GM21528 (cell line): ENCODE data around the gene FAM181A.

ENCODE experiments used
- ATAC-seq: cut with Tn5 transposase; IDR thresholded peaks from one replicate; pipeline ENCODE4 v1.9.1; 2021; ENCODE audit warnings: mild to moderate bottlenecking, moderate library complexity; ENCODE audit not compliant: unreplicated experiment, low FRiP score

FAM181A gene

GRCh38 chr14:93903342-93904184 is 23.6 kb upstream of the FAM181A start:
- no peak for ATAC-seq

GRCh38 chr14:93905623-93906022 is 21.5 kb upstream of the FAM181A start:
- no peak for ATAC-seq

GRCh38 chr14:93906341-93907329 is 20.5 kb upstream of the FAM181A start:
- no peak for ATAC-seq

DNA sequence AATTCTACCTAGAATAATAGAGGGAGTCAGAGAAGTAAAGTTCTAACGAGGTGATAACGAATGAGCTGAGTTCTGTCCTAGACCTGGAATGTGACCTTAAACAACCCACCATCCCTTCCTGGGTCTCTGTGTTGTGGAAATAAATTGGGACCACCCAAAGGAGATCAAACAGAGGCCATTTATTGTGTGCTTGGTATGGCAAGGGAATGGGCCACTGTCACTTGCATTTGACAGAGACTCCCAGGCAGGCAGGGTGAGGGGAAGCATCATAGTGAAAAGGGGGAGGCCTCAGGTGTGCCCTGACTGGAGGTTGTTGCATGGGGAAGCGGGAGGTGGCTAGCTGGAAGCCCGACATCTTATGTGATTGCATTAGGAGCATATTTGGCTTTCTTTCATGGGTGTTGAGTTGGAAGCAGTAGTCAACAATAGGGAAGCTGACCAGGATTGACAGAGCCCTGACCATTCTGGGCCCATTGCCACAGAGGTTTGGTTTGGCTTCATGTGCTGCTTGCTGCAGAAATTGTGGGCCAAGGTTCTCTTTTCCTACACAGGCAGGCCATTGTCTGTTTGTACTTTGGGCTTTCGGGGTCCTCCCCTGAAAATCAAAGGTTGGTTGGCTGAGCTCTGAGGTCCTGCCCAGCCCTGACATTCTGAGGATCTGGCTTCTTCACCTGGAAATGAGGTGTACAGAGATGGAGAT is 17.6 kb upstream of the FAM181A start:
- ATAC-seq, result no peak

DNA sequence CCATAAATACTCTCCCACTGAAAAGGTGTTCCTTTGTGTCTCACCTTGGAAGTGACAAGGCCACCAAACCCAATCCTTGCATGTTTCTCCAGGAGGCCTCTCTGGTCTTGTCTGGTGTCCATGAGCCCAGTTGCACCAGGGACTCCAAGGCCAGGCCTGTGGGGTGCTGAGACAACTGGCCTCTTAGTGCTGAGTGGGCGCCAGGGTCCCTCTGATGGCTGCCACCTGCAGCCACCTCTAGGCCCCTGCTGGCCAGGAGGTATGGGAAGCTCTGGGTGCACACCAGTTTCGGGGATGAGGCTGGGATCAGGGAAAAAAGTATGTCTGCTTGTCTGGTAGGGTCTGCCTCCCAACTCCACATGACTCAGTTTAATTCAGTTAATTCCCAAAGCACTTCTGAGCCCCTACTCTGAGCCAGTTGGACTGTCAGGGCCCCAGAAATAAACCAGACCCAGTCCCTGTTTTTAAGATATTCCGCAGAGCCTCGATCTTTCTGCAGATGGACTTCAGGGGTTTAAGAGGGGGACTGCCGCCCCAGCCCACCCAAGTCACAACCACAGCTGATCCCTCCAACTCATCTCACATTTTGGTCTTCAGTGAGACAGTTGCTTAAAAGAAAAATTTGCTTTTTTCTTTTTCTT is 15.0 kb upstream of the FAM181A start:
- no peak for ATAC-seq

GRCh38 chr14:93912782-93913181 is 14.4 kb upstream of the FAM181A start:
- no peak for ATAC-seq

DNA sequence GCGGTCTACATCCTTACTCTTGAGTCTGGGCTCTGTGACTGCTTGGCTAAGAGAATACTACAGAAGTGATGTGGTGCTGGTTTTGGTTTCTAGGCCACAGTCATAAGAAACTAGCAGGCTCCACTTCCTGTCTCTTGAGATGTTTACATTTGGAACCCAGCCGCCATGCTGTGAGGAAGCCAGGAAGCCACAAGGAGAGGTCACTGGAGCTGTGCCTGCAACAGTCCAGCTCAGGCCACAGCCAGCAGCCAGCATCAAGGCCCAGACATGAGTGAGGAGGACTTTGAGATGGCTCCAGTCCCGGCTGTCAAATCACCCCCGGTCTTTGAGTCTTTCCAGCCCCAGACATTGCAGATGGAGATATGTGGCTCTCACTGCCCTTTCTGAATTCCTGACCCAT is 12.9 kb upstream of the FAM181A start:
- no peak for ATAC-seq

DNA sequence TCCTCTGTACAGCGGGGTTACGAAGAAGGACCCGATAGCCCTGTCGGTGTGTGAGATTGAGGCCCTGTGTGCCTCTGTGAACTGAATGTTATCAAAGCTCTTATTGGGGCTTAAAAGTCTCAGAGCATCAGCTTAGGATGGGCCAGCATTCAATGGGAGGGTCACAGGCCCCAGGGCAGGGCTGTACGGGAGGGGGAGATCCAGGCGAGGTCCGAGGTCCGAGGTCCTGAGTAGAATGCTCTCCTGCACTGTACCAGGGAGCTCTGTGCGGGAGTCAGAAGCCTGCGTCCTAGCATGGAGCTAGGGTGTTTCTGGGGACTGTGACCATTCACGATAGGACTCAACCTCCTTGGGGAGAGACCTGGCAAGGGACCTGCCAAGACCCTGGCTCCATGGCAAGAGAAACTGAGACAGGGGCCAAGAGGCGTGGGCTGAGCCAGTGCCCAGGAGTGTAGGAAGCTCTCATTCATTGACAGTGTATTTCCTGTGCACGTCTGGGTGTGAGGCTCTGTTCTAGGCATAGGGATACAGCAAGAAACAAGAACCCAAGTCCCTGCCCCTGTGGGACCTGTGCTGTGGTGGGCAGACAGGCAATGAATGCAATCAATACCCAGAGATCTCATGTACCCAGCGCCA is 12.0 kb upstream of the FAM181A start:
- no peak for ATAC-seq

DNA sequence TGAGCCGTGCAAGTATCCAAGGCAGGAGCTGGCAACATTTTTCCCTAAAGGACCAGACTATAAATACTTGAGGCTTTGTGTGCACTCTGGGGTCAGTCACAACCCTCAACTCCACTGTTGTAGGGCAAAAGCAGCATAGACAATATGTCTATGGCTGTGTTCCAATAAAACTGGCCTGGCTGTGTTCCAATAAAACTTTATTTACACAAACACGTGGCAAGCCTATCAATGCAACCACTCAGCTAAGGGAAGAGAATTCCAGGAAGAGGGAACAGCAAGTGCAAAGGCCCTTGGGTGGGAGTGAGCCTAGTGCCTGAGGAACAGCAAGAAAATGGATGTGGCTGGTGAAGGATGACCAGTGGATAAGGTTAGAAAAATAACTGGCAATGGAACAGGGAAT is 11.3 kb upstream of the FAM181A start:
- ATAC-seq, result no peak

DNA sequence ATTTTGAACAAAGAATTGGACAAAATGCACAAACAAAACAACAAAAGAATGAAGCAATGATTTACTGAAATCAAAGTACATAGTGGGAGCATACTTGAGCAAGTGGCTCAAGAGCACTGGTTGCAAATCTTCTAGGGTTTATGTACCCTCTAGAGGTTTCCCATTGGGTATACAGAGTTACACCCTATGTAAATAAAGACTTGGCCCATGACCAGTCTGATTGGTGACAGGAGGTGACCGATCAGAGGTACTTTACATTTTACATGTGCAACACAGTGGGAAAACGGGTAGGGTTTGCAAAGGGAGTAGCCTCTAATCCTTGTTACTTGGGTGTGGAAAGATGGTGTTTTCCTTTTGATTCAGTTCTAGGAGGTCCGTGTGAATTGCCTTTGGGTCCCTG is 10.6 kb upstream of the FAM181A start:
- no peak for ATAC-seq

DNA sequence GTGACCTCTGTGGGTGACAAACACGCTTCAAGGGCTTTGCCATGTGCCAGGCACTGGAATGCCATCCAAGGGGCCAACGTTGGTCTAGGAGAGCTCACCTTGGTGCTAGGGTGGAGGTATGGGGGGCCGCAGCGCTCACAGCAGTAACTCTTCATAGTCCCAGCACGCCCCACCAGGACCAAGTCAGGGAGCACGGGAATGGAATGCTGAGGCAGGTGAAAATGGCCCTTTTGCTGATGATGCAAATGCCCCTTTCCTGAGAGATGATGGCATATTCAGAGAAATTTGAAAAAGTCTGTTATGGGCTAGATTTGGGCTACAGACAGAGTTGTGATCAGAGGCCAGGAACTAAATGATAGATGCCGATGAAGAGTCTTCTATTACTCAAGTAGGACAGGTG is 10.0 kb upstream of the FAM181A start:
- no peak for ATAC-seq

- no peak for ATAC-seq
These were observed 5.9 kb upstream of the FAM181A start for GRCh38 chr14:93921001-93921806.

DNA sequence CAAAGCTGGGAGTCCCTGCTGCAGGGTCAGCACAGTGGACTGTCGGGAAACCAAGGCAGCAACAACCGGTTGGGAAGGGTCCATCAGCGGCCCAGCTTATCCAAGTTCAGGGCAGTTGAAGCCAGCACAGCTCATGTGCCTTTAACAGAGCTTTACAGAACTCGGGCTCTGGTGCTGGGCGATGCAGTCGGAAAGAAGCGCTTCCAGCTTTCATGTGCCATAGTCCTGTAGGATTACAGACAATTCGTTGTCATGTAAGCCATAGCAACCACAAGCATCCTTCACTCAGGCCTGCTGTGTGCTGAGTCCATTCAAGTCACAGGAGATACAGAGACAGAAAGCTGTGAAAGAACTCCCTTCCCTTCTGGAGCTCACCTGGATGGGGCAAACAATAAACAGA is 3.5 kb upstream of the FAM181A start:
- ATAC-seq, result no peak

GRCh38 chr14:93924592-93925355 is 2.4 kb upstream of the FAM181A start:
- ATAC-seq, result no peak

DNA sequence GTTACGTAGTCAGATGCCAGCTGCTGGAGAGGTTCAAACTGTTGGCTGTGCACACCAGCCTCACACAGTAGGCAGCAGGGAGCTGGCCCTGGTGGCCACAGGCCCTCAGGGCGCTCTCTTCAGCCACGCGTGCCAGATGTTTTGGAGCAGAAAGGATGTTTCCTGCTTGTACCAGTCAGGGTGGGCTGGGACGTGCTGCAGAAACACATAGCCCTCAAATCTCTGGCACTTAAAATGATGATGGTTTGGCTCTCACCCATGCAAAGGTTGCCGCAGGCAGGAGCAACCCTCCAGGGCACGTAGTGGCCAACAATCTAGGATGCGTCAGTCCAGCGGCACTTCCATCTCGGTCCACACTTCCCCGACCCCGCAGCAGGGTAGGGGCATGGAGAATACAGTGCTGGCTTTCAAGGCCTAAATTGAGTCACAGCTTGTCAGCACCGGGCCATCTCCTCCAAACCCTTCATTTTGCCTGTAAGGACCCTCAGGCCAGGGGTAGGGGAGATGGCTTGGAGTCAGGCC is 1.7 kb upstream of the FAM181A start:
- no peak for ATAC-seq

- no peak for ATAC-seq
These were observed 785 bp upstream of the FAM181A start for GRCh38 chr14:93926245-93926872.

DNA sequence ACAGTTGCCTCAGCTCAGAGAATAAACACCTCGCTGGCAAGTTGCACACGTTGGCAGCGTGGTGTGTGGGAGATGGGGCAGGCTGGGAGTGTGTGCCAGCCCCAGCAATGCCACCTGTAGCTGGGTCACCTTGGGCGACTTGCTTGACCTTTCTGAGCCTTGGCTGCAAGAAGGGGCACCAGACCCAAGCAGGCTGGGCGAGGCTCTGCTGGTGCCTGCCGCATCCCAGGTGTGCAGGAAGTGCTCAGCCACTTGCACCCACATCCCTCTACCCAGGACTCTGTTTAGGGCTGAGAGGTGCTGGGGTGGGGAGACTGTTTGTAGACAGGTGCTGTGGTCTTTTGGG is 629 bp downstream of the FAM181A start:
- no peak for ATAC-seq
